Panc1 (cell line): Measurements from ENCODE around the gene TMEM240. TPM values are rescaled to one million over a fixed set of nuclear protein-coding genes. Genes with fewer than 3 reads are reported as not detected.

ENCODE experiments used
- ATAC-seq: fragments of 200-7000 bp; cut with Tn5 transposase; 2 replicates; pipeline ENCODE4 v1.9.1; 2020; ENCODE audit warnings: mild to moderate bottlenecking, moderate library complexity
- BruUV-seq: library from RNA; stranded (reverse); fragments of 400-500 nt; replicated peaks from 2 replicates; lab custom pipeline; 2021; lab: Mats Ljungman, UMichigan
- CTCF ChIA-PET: fragments of 300-600 bp; sonication (Branson Sonifier 250); formaldehyde crosslinking; loops from one replicate; lab custom pipeline; 2022; ENCODE audit warnings: antibody characterized with exemption; lab: Charles Lee
- POLR2A ChIA-PET: fragments of 300-600 bp; sonication (Branson Sonifier 250); formaldehyde crosslinking; loops from one replicate; lab custom pipeline; 2022; ENCODE audit warnings: antibody characterized with exemption; lab: Charles Lee
- DNase-seq: peaks from one replicate; pipeline ENCODE4 v3.0.0-alpha.2; 2010; ENCODE audit warnings: low read depth, low spot score
- H3K27ac ChIP-seq: 2 replicates; pipeline ENCODE4 v1.5.1; 2011; ENCODE audit warnings: mild to moderate bottlenecking, low read length, inconsistent platforms
- H3K27me3 ChIP-seq: fragments of 200-500 bp; sonication (Bioruptor generic); 2 replicates; pipeline ENCODE4 v1.6.0; 2014; ENCODE audit warnings: low read length, inconsistent platforms; ENCODE audit not compliant: control insufficient read depth, insufficient read depth
- H3K36me3 ChIP-seq: fragments of 200-500 bp; sonication (Bioruptor generic); 2 replicates; pipeline ENCODE4 v1.5.1; 2014; ENCODE audit warnings: inconsistent platforms, mild to moderate bottlenecking, low read length, moderate library complexity; ENCODE audit not compliant: control insufficient read depth, insufficient read depth
- H3K4me1 ChIP-seq: 2 replicates; pipeline ENCODE4 v1.5.1; 2011; ENCODE audit warnings: inconsistent platforms, mild to moderate bottlenecking, low read length, moderate library complexity; ENCODE audit not compliant: control insufficient read depth, insufficient read depth
- H3K4me3 ChIP-seq, 2 experiments: 2 replicates each; pipeline ENCODE4 v1.5.1; 2011 to 2012; ENCODE audit warnings: low read depth in 2 of 2, low read length in 2 of 2, mild to moderate bottlenecking in 2 of 2, inconsistent platforms in 1 of 2, moderate library complexity in 1 of 2
- H3K9me3 ChIP-seq: fragments of 200-500 bp; sonication (Bioruptor generic); 2 replicates; pipeline ENCODE4 v1.5.1; 2014; ENCODE audit warnings: low read depth, mild to moderate bottlenecking, inconsistent platforms, low read length, moderate library complexity; ENCODE audit not compliant: control insufficient read depth, insufficient read depth
- POLR2AphosphoS5 ChIP-seq: IDR thresholded peaks from 2 replicates; pipeline ENCODE4 v1.6.1; 2012; ENCODE audit warnings: mild to moderate bottlenecking, low read depth, low read length, moderate library complexity
- SIN3A ChIP-seq: IDR thresholded peaks from 2 replicates; pipeline ENCODE4 v1.6.1; 2012; ENCODE audit warnings: low read depth, mild to moderate bottlenecking, low read length, moderate library complexity, borderline replicate concordance; ENCODE audit not compliant: insufficient read depth
- TCF7L2 ChIP-seq: IDR thresholded peaks from 2 replicates; pipeline ENCODE4 v1.6.1; 2011; ENCODE audit warnings: mild to moderate bottlenecking, low read depth, low read length, inconsistent platforms
- in situ Hi-C: cut with HindIII; loops from 2 replicates; pipeline ENCODE4 v1.10.0; 2016; ENCODE audit warnings: low sequenced_read_pairs, low pct_unique_long_range_greater_than_20kb
- intact Hi-C: fragments of 100-400 bp; cut with micrococcal nuclease; formaldehyde crosslinking; loops from one replicate; pipeline ENCODE4 v1.10.0; 2022; ENCODE audit not compliant: unreplicated experiment
- total RNA-seq: library from RNA; stranded (reverse); gene quantifications from one replicate; pipeline ENCODE4 v1.2.1, GENCODE V29; 2021; ENCODE audit not compliant: unreplicated experiment
- TF ChIP-seq, protein P1 (sequence below): fragments of 450-650 bp; IDR thresholded peaks from 2 replicates; pipeline ENCODE4 v1.5.1; 2017; ENCODE audit warnings: mild to moderate bottlenecking
- TF ChIP-seq, protein P2 (sequence below), 2 experiments: IDR thresholded peaks; 2 replicates each; pipeline ENCODE4 v1.6.1; 2011 to 2012; ENCODE audit warnings: low read depth in 2 of 2, control low read depth in 1 of 2, low read length in 1 of 2, mild to moderate bottlenecking in 1 of 2, moderate library complexity in 1 of 2; ENCODE audit not compliant: insufficient read depth in 1 of 2

Gene TMEM240
- total RNA-seq, 1 experiment from 2014 or later = 4.1 TPM

DNA sequence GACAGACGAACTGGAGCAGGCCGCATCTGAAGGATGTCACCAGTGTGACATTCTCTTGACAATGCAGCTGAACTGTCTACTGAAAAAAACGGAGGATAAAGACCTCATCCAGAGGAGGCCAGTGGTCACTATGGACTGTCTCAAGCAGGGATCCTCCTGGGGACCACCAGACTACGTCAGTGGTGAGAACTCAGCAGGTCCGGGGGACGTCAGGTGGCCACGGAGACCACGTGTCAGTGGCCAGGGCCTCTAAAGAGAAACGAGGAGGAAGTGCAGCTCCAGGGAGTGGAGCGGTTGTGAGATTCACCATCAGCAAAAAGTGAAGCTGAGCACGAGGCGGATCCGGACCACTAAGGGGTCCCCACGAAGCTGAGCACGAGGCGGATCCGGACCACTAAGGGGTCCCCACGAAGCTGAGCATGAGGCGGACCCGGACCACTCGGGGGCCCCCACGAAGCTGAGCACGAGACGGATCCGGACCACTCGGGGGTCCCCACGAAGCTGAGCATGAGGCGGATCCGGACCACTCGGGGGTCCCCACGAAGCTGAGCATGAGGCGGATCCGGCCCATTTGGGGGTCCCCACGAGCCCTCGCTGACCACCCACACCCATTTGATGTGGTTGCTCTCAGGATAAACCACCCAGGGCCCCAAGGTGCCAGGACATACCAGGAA is 13.5 kb upstream of the TMEM240 start:
- intact Hi-C loops = no loop called here
- ChIA-PET CTCF (interaction anchor here (0.6 to 0.7 kb wide), 2 partner anchors 31 to 34 kb away, joined by 3 to 7 read pairs; no protein-coding TSS in a partner anchor), POLR2A (no interaction called here)
- no peak overlapping the region for H3K27ac ChIP-seq
- H3K36me3 ChIP-seq = no peaks in the 10 kb centered on the region
- ATAC-seq (no peak), DNase-seq (no peak)
- in situ Hi-C loops = no loop called here
- no peaks in the 10 kb centered on the region for H3K27me3 ChIP-seq
- no peak overlapping the region for H3K4me3 ChIP-seq
- BruUV-seq = no TSS peak
- H3K4me1 ChIP-seq = peaks cover 4% of the 10 kb centered on the region; the same call in 1 of the 2 replicates
- no peaks in the 10 kb centered on the region for H3K9me3 ChIP-seq
- TF ChIP-seq, protein P1, sequence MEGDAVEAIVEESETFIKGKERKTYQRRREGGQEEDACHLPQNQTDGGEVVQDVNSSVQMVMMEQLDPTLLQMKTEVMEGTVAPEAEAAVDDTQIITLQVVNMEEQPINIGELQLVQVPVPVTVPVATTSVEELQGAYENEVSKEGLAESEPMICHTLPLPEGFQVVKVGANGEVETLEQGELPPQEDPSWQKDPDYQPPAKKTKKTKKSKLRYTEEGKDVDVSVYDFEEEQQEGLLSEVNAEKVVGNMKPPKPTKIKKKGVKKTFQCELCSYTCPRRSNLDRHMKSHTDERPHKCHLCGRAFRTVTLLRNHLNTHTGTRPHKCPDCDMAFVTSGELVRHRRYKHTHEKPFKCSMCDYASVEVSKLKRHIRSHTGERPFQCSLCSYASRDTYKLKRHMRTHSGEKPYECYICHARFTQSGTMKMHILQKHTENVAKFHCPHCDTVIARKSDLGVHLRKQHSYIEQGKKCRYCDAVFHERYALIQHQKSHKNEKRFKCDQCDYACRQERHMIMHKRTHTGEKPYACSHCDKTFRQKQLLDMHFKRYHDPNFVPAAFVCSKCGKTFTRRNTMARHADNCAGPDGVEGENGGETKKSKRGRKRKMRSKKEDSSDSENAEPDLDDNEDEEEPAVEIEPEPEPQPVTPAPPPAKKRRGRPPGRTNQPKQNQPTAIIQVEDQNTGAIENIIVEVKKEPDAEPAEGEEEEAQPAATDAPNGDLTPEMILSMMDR = no peak
- TF ChIP-seq SIN3A = no peak
- TF ChIP-seq TCF7L2 = no peak
- no peak for TF ChIP-seq POLR2AphosphoS5
- TF ChIP-seq, protein P2, sequence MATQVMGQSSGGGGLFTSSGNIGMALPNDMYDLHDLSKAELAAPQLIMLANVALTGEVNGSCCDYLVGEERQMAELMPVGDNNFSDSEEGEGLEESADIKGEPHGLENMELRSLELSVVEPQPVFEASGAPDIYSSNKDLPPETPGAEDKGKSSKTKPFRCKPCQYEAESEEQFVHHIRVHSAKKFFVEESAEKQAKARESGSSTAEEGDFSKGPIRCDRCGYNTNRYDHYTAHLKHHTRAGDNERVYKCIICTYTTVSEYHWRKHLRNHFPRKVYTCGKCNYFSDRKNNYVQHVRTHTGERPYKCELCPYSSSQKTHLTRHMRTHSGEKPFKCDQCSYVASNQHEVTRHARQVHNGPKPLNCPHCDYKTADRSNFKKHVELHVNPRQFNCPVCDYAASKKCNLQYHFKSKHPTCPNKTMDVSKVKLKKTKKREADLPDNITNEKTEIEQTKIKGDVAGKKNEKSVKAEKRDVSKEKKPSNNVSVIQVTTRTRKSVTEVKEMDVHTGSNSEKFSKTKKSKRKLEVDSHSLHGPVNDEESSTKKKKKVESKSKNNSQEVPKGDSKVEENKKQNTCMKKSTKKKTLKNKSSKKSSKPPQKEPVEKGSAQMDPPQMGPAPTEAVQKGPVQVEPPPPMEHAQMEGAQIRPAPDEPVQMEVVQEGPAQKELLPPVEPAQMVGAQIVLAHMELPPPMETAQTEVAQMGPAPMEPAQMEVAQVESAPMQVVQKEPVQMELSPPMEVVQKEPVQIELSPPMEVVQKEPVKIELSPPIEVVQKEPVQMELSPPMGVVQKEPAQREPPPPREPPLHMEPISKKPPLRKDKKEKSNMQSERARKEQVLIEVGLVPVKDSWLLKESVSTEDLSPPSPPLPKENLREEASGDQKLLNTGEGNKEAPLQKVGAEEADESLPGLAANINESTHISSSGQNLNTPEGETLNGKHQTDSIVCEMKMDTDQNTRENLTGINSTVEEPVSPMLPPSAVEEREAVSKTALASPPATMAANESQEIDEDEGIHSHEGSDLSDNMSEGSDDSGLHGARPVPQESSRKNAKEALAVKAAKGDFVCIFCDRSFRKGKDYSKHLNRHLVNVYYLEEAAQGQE (IDR thresholded peaks at IDR 0.05; ENCODE audit: insufficient read depth in 1 of 2, low read depth in 2 of 2, low read length in 1 of 2) = no peak

DNA sequence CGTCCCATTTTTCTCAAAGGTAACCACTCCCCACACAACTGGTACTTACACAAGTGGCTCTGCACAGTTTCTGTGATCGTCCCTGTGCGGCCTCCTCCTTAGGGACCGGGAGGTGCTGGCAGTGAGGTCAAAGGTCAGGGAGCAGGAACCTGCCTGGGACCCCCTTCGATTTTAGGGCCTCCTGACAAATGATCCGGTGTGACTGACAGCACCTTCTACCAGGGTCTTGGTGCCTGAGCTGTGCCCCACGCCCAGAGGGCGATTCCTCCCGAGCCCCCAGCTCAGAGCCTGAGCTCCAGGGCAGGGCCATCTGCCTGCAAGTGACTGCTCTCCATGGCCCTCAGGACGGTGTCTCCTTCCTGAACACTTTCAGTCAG is 11.8 kb upstream of the TMEM240 start:
- no peak for DNase-seq
- POLR2A ChIA-PET = no interaction called here
- TF ChIP-seq TCF7L2 (no peak), POLR2AphosphoS5 (no peak), SIN3A (no peak)
- TF ChIP-seq, protein P1 = no peak
- TF ChIP-seq, protein P2 (IDR thresholded peaks at IDR 0.05; ENCODE audit: insufficient read depth in 1 of 2, low read depth in 2 of 2, low read length in 1 of 2) = no peak
- H3K27me3 ChIP-seq = no peaks in the 10 kb centered on the region
- ATAC-seq = no peak
- no peak overlapping the region for H3K4me3 ChIP-seq
- H3K4me1 ChIP-seq = peaks cover 4% of the 10 kb centered on the region; the same call in 1 of the 2 replicates
- in situ Hi-C loops = no loop called here
- intact Hi-C loops = no loop called here
- CTCF ChIA-PET = no interaction called here
- H3K36me3 ChIP-seq = no peaks in the 10 kb centered on the region; the same call in 1 of the 2 replicates
- no peaks in the 10 kb centered on the region for H3K9me3 ChIP-seq
- H3K27ac ChIP-seq = no peak overlapping the region
- no TSS peak for BruUV-seq
